Stimulated activated CD4-positive, alpha-beta T cell treated with anti-CD3 and anti-CD28 coated beads, Interleukin-2, amount 100 ng/mL, for 48 hours (primary cell): Measurements from ENCODE around the gene WDR73.
"Not testable (repeated sequence)": the region's sequence is repeated elsewhere in the genome, so short reads cannot be mapped to it uniquely, and the experiment has no call there.

Source experiments
- DNase-seq, 2 donors: peaks; one replicate each; pipeline ENCODE4 v3.0.0-alpha.2; 2020

The WDR73 gene

DNA sequence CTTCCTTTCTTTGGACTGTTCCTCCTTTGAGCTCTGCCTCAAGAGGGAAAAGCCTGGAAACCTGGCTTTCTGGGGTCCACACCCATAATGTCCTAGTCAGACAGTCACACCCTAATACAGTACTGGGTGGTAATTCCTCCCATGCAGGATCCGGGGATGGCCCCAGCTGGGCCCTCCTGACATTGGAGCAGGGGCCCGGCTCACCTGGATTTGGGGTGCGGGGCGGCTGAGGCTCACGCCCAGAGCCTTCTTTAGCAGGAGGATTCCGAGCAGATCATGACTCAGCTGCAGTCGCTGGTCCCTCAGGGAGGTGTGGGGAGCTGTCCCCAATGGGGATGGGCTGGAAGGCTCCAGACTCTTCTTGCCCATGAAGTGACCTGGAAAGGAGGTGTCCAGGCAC lies 2.9 kb upstream of the WDR73 start:
- DNase-seq, result no peak

DNA sequence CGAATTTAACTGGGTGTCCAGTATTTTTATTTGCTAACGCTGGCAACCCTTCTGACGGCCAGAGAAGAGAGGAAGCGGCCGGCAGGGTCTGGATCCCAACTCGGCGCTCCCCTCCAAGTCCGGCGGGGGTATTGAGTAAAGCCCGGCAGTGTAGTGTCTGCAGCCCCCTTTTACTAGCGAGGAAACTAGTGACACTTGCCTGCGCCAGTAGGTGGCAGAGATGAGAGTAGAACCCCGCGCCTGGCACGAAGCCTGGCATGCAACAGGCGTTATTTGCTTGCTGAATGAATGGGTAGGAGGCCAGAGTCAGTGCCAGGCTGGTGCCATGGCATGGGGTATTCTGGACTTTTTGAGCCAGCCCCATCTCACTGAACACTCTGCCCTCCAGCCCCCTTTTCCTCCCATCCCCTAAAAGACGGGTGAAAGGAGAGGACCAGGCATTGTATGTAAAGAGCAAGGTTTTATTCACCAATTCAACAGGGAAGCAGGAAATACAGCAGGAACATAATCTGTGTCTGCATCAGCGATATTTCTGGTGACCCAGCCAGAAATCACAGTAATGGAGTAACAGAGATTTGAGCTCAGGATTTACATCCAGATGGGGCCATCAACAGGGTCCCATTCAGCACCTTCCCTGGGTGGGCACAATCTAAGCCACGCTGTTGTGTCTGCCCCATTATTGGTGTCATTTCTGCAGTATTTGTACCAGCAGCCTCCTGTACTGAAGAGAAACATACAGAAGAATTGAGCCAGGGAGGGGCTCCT lies 788 bp upstream of the WDR73 start:
- DNase-seq, result peak; percentile 68 to 69

- DNase-seq, result no peak
Measured at GRCh38 chr15:84653584-84653909, 536 bp downstream of the WDR73 start.

DNA sequence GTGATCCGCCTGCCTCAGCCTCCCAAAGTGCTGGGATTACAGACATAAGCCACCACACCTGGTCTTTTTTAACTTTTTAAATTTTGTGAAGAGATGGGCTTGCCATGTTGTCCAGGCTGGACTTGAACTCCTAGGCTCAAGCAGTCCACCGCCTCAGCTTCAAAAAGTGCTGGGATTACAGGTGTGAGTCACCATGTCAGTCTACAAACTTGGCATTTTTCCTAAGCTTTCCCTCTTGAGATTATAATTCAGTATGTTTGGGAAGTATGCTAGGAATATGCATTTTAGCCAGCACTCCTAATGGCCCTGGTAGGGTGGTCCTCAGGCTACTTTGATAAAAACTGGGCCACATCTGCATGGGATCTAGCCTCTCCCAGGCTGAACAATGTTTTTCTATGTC lies 4.4 kb downstream of the WDR73 start:
- DNase-seq, result no peak

GRCh38 chr15:84648539-84648938 lies 5.5 kb downstream of the WDR73 start:
- no peak for DNase-seq

DNA sequence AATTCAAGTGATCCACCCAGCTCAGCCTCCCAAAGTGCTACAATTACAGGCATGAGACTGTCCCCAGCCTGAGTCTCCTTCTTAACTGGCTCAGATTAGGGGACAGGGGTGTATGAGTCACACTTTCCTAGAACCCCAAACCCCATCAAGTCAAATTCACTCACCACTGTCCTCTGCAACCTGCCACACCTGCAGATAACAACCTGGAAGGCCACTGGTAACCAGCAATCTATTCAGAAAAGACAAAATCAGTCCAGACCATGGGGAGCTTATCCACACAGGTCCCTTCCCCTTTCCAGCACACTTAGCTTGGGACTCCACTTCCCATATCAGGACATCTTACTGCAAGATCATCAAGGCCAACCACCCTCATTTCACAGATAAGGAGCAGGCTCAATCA lies 6.4 kb downstream of the WDR73 start:
- DNase-seq, result no peak

GRCh38 chr15:84645997-84646396 lies 8.1 kb downstream of the WDR73 start:
- DNase-seq, result no peak

- DNase-seq, result no peak
Measured at GRCh38 chr15:84645496-84645895, 8.6 kb downstream of the WDR73 start.

- no peak for DNase-seq
Measured at GRCh38 chr15:84643838-84644237, 10.2 kb downstream of the WDR73 start.

DNA sequence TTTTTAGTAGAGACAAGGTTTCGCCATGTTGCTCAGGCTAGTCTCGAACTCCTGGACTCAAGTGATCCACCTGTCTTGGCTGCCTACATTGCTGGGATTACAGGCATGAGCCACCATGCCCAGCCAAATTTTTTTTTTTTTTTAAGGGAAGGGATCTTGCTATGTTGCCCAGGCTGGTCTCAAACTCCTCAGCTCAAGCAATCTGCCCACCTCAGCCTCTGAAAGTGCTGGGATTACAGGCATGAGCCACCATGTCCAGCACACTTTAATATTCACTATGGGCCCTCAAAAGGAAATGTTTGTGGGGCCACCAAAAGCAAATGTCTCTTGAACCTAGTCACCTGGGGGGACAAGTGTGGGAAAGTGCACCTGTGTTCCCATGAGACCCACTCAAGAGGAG lies 11.4 kb downstream of the WDR73 start:
- DNase-seq, result not testable (repeated sequence)

- DNase-seq, result not testable (repeated sequence)
Measured at GRCh38 chr15:84641871-84642270, 12.2 kb downstream of the WDR73 start.

GRCh38 chr15:84638103-84638502 lies 16.0 kb downstream of the WDR73 start:
- no peak for DNase-seq

GRCh38 chr15:84634228-84634837 lies 19.8 kb downstream of the WDR73 start:
- no peak for DNase-seq

DNA sequence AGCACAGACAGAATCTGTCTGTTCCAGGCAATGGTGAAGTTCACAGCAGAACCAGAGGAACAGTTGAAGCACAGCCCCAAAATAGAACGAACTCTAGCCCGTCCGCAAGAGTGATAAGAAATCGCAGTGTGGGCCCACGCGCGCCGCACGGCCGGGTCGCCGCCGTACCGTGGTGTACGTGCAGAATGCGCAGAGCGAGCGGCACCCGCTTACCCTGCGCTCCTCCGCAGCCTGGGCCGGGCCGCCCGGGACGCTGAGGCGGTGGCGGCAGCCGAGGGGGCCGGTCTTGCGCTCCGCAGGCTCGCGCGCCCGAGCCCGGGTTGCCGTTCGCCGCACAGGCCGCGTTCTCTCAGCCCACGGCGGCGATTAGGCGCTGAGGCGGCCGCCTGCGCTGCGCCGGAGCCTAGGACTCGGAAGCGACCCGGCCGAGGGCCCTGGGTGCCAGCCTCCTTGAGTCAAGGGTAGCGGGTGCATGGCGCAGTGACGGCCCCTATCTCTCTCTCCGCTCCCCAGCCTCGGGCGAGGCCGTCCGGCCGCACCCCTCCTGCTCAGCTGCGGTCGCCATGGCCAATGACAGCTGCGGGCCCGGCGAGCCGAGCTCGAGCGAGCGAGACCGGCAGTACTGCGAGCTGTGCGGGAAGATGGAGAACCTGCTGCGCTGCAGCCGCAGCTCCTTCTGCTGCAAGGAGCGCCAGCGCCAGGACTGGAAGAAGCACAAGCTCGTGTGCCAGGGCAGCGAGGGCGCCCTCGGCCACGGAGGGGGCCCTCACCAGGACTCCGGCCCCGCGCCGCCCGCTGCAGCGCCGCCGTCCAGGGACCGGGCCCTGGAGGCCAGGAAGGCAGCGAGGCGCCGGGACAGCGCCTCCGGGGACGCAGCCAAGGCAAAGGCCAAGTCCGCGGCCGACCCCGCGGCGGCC lies 20.5 kb downstream of the WDR73 start:
- DNase-seq, result peak; percentile 63 to 65

- no peak for DNase-seq
Measured at GRCh38 chr15:84631706-84632272, 22.3 kb downstream of the WDR73 start.

DNA sequence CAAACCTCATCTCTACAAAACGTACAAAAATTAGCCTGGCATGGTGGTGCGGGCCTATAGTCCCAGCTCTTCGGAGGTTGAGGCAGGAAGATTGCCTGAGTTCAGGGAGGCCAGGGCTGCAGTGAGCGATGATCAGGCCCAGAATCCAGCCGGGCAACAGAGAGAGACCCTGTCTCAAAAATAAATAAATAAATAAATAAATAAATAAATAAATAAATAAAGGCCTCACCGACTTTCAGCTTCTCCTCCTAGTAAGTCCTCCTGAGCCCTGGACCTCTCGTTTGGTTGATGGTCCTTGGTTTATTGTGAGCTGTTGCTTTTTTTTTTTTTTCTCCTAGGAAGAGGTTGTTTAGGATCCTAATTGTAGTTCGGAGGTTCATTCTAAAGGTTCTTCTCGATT lies 25.1 kb downstream of the WDR73 start:
- DNase-seq, result no peak

GRCh38 chr15:84625123-84625522 lies 29.0 kb downstream of the WDR73 start:
- no peak for DNase-seq

DNA sequence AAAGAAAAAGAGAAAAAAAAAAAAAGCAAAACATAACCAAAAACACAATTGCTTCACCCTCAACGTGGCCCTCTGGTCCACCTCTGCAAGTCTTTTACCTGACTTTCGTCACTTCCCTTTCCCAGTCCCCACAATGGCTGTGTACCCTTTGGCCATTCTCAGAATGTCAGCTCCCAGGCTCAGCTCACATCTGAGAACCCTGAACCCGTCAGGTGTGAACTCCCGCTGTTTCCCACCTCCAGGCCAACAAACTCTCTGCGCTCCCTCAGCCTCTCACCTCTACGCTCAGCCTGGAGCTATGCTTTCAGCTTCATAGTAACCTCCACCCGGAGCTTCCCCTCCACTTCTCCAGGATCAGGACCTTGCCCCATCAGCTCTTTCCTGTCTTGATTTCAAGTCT lies 29.7 kb downstream of the WDR73 start:
- no peak for DNase-seq

GRCh38 chr15:84621358-84621979 lies 32.6 kb downstream of the WDR73 start:
- DNase-seq, result no peak

DNA sequence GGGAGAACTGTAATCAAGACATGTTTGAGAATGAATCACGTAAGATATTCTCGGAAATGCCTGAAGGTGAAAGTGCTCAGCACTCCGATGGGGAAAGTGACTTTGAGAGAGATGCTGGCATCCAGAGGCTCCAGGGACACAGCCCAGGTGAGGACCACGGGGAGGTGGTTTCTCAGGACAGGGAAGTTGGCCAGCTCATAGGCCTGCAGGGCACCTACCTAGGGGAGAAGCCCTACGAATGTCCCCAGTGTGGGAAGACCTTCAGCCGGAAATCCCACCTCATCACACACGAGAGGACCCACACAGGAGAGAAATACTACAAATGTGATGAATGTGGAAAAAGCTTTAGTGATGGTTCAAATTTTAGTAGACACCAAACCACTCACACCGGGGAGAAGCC lies 33.5 kb downstream of the WDR73 start:
- no peak for DNase-seq

- no peak for DNase-seq
Measured at GRCh38 chr15:84616235-84616634, 37.8 kb downstream of the WDR73 start.

DNA sequence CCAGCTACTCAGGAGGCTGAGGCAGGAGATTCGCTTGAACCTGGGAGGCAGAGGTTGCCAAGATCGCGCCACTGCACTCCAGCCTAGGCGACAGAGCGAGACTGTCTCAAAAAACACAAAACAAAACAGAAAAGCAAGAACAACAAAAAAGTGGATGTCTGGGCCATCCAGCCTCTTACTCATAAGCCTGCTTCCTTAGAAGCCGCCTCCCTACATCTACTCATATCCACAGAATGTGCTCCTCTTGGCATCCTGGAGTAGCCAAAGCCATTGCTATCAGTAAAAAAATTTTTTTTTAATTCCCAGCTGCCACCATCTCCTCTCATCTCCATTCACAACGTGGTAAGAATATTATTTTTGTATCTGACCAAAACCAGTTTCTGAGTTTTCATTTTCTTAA lies 42.5 kb downstream of the WDR73 start:
- DNase-seq, result no peak
